ENCODE results near the gene SSBP4.

SSBP4 gene

GRCh38 chr19:18441804-18442788 lies 22.9 kb downstream of the SSBP4 start:
- DNase-seq (ENCODE audit: low read depth in 2 of 2, low spot score in 1 of 2): no peak

- DNase-seq (ENCODE audit: low read depth in 2 of 2, low spot score in 1 of 2): no peak
Observed at GRCh38 chr19:18442941-18443340, 23.7 kb downstream of the SSBP4 start.

GRCh38 chr19:18443406-18443805 lies 24.2 kb downstream of the SSBP4 start:
- DNase-seq (ENCODE audit: low read depth in 2 of 2, low spot score in 1 of 2): no peak

- DNase-seq (ENCODE audit: low read depth in 2 of 2, low spot score in 1 of 2): no peak
Observed at GRCh38 chr19:18443831-18444230, 24.6 kb downstream of the SSBP4 start.

GRCh38 chr19:18444513-18444912 lies 25.3 kb downstream of the SSBP4 start:
- DNase-seq (ENCODE audit: low read depth in 2 of 2, low spot score in 1 of 2): no peak

GRCh38 chr19:18445262-18445948 lies 26.2 kb downstream of the SSBP4 start:
- no peak for DNase-seq (ENCODE audit: low read depth in 2 of 2, low spot score in 1 of 2)

GRCh38 chr19:18446145-18446810 lies 27.1 kb downstream of the SSBP4 start:
- DNase-seq (ENCODE audit: low read depth in 2 of 2, low spot score in 1 of 2): no peak

GRCh38 chr19:18446811-18447359 lies 27.7 kb downstream of the SSBP4 start:
- DNase-seq (ENCODE audit: low read depth in 2 of 2, low spot score in 1 of 2): no peak

GRCh38 chr19:18449552-18449951 lies 30.4 kb downstream of the SSBP4 start:
- DNase-seq (ENCODE audit: low read depth in 2 of 2, low spot score in 1 of 2): no peak

GRCh38 chr19:18450021-18450930 lies 31.1 kb downstream of the SSBP4 start:
- DNase-seq (ENCODE audit: low read depth in 2 of 2, low spot score in 1 of 2): no peak

GRCh38 chr19:18450931-18451836 lies 32.0 kb downstream of the SSBP4 start:
- peak; percentile 74 to 76 for DNase-seq (ENCODE audit: low read depth in 2 of 2, low spot score in 1 of 2)

- DNase-seq (ENCODE audit: low read depth in 2 of 2, low spot score in 1 of 2): no peak
Observed at GRCh38 chr19:18452386-18452785, 33.2 kb downstream of the SSBP4 start.

GRCh38 chr19:18453269-18454024 lies 34.2 kb downstream of the SSBP4 start:
- no peak for DNase-seq (ENCODE audit: low read depth in 2 of 2, low spot score in 1 of 2)

GRCh38 chr19:18456279-18456678 lies 37.1 kb downstream of the SSBP4 start:
- no peak for DNase-seq (ENCODE audit: low read depth in 2 of 2, low spot score in 1 of 2)

- DNase-seq (ENCODE audit: low read depth in 2 of 2, low spot score in 1 of 2): no peak
Observed at GRCh38 chr19:18456974-18457373, 37.8 kb downstream of the SSBP4 start.

GRCh38 chr19:18457483-18458331 lies 38.5 kb downstream of the SSBP4 start:
- DNase-seq (ENCODE audit: low read depth in 2 of 2, low spot score in 1 of 2): no peak

GRCh38 chr19:18460900-18461299 lies 41.7 kb downstream of the SSBP4 start:
- no peak for DNase-seq (ENCODE audit: low read depth in 2 of 2, low spot score in 1 of 2)

- no peak for DNase-seq (ENCODE audit: low read depth in 2 of 2, low spot score in 1 of 2)
Observed at GRCh38 chr19:18461471-18461870, 42.3 kb downstream of the SSBP4 start.

Data from stimulated activated CD8-positive, alpha-beta memory T cell treated with anti-CD3 and anti-CD28 coated beads, Interleukin-4, amount 100 ng/mL, for 1 hour (primary cell).